ENCODE data around the gene PLAAT4.

Gene PLAAT4

GRCh38 chr11:63507511-63507910 is 29.1 kb upstream of the PLAAT4 start:
- H3K27me3 ChIP-seq (ENCODE audit: insufficient read depth, poor library complexity, severe bottlenecking): no peaks in the 10 kb centered on the region
- H3K27ac ChIP-seq (replicated peaks): peak overlapping the region; percentile 91
- TF ChIP-seq SPI1 (IDR thresholded peaks at IDR 0.05; ENCODE audit: borderline replicate concordance, low read depth) (no peak; the same call in 1 of the 2 replicates), POLR2AphosphoS5 (IDR thresholded peaks at IDR 0.05; ENCODE audit: low read depth) (no peak)
- peak overlapping the region; percentile 77 for H3K4me3 ChIP-seq (replicated peaks; ENCODE audit: insufficient read depth, low read length)
- DNase-seq (ENCODE audit: low read depth in 1 of 2, low spot score in 1 of 2): no peak

- peak in 1 of 2 experiments; percentile 83 for DNase-seq (ENCODE audit: low read depth in 1 of 2, low spot score in 1 of 2)
- no peaks in the 10 kb centered on the region for H3K27me3 ChIP-seq (ENCODE audit: insufficient read depth, poor library complexity, severe bottlenecking)
- peak; percentile 77 for TF ChIP-seq CTCF (IDR thresholded peaks at IDR 0.05; ENCODE audit: insufficient read depth, low read length)
- 0 out of 2 replicates have a peak, but pooled peaks have one; percentile 26 for TF ChIP-seq POLR2AphosphoS5 (IDR thresholded peaks at IDR 0.05; ENCODE audit: low read depth)
- no peak for TF ChIP-seq SPI1 (IDR thresholded peaks at IDR 0.05; ENCODE audit: borderline replicate concordance, low read depth)
- no peak for TF ChIP-seq REST (IDR thresholded peaks at IDR 0.05; ENCODE audit: insufficient replicate concordance, low read depth)
- no peak for TF ChIP-seq GABPA (IDR thresholded peaks at IDR 0.05; ENCODE audit: low read depth)
- H3K4me3 ChIP-seq (replicated peaks; ENCODE audit: insufficient read depth, low read length): peak overlapping the region; percentile 77
- peak overlapping the region; percentile 91; the same call in 1 of the 2 replicates for H3K27ac ChIP-seq (replicated peaks)
These were observed 28.6 kb upstream of the PLAAT4 start for GRCh38 chr11:63508009-63508408.

GRCh38 chr11:63508745-63509144 is 27.9 kb upstream of the PLAAT4 start:
- Histone ChIP-seq H3K27ac (replicated peaks) (no peak overlapping the region), H3K27me3 (ENCODE audit: insufficient read depth, poor library complexity, severe bottlenecking) (no peaks in the 10 kb centered on the region), H3K4me3 (replicated peaks; ENCODE audit: insufficient read depth, low read length) (no peak overlapping the region)
- no peak for DNase-seq (ENCODE audit: low read depth in 1 of 2, low spot score in 1 of 2)
- TF ChIP-seq REST (IDR thresholded peaks at IDR 0.05; ENCODE audit: insufficient replicate concordance, low read depth) (no peak), SPI1 (IDR thresholded peaks at IDR 0.05; ENCODE audit: borderline replicate concordance, low read depth) (peak; percentile 71), CTCF (IDR thresholded peaks at IDR 0.05; ENCODE audit: insufficient read depth, low read length) (no peak)

GRCh38 chr11:63510360-63511047 is 26.1 kb upstream of the PLAAT4 start:
- H3K27me3 ChIP-seq (ENCODE audit: insufficient read depth, poor library complexity, severe bottlenecking): no peaks in the 10 kb centered on the region
- no peak for DNase-seq (ENCODE audit: low read depth in 1 of 2, low spot score in 1 of 2)
- no peak for TF ChIP-seq REST (IDR thresholded peaks at IDR 0.05; ENCODE audit: insufficient replicate concordance, low read depth)

More at GRCh38 chr11:63510360-63511047, 26.1 kb upstream of the PLAAT4 start:
- Histone ChIP-seq H3K4me3 (replicated peaks; ENCODE audit: insufficient read depth, low read length) (no peak overlapping the region), H3K27ac (replicated peaks) (no peak overlapping the region)

Data from HL-60 (cell line).